Osteocyte (in vitro differentiated cells): ENCODE results near the gene GSTM2. TPM values are rescaled to one million over a fixed set of nuclear protein-coding genes. Genes with fewer than 3 reads are reported as not detected.

Experiments
- DNase-seq: peaks from one replicate; pipeline ENCODE4 v3.0.0; 2021; ENCODE audit warnings: mixed read lengths; ENCODE audit not compliant: unreplicated experiment; ENCODE audit errors: extremely low spot score
- H3K27ac Mint-ChIP-seq: one replicate; pipeline ENCODE4 v1.8.0; 2021; ENCODE audit warnings: mild to moderate bottlenecking, mixed read lengths; ENCODE audit not compliant: unreplicated experiment
- H3K27me3 Mint-ChIP-seq: one replicate; pipeline ENCODE4 v1.8.0; 2021; ENCODE audit warnings: mixed read lengths; ENCODE audit not compliant: unreplicated experiment
- H3K36me3 Mint-ChIP-seq: one replicate; pipeline ENCODE4 v1.8.0; 2021; ENCODE audit warnings: mixed read lengths; ENCODE audit not compliant: unreplicated experiment
- H3K4me1 Mint-ChIP-seq: one replicate; pipeline ENCODE4 v1.8.0; 2021; ENCODE audit warnings: mixed read lengths; ENCODE audit not compliant: unreplicated experiment
- H3K4me3 Mint-ChIP-seq: one replicate; pipeline ENCODE4 v1.8.0; 2021; ENCODE audit warnings: mild to moderate bottlenecking, moderate library complexity, mixed read lengths; ENCODE audit not compliant: unreplicated experiment
- H3K9me3 Mint-ChIP-seq: one replicate; pipeline ENCODE4 v1.8.0; 2021; ENCODE audit warnings: mixed read lengths; ENCODE audit not compliant: unreplicated experiment
- total RNA-seq: library from RNA; stranded (reverse); gene quantifications from 2 replicates; pipeline ENCODE4 v1.2.1, GENCODE V29; 2021
- TF ChIP-seq, protein P1 (sequence below): fragments of 200-600 bp; sonication (generic); IDR thresholded peaks from 2 replicates; pipeline ENCODE4 v1.5.0; 2021; ENCODE audit warnings: antibody characterized with exemption, mild to moderate bottlenecking, moderate library complexity

GSTM2 gene
- total RNA-seq, 1 donor from 2014 or later: 39.0 TPM

GRCh38 chr1:109630898-109631512 is 36.9 kb upstream of the GSTM2 start:
- DNase-seq: peak; percentile 75
- Mint-ChIP-seq H3K4me1 (peaks cover 5% of the 10 kb centered on the region), H3K27ac (no peak overlapping the region), H3K9me3 (no peaks in the 10 kb centered on the region), H3K36me3 (peaks cover 36% of the 10 kb centered on the region), H3K27me3 (no peaks in the 10 kb centered on the region), H3K4me3 (no peak overlapping the region)
- TF ChIP-seq, protein P1, sequence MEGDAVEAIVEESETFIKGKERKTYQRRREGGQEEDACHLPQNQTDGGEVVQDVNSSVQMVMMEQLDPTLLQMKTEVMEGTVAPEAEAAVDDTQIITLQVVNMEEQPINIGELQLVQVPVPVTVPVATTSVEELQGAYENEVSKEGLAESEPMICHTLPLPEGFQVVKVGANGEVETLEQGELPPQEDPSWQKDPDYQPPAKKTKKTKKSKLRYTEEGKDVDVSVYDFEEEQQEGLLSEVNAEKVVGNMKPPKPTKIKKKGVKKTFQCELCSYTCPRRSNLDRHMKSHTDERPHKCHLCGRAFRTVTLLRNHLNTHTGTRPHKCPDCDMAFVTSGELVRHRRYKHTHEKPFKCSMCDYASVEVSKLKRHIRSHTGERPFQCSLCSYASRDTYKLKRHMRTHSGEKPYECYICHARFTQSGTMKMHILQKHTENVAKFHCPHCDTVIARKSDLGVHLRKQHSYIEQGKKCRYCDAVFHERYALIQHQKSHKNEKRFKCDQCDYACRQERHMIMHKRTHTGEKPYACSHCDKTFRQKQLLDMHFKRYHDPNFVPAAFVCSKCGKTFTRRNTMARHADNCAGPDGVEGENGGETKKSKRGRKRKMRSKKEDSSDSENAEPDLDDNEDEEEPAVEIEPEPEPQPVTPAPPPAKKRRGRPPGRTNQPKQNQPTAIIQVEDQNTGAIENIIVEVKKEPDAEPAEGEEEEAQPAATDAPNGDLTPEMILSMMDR: no peak

DNA sequence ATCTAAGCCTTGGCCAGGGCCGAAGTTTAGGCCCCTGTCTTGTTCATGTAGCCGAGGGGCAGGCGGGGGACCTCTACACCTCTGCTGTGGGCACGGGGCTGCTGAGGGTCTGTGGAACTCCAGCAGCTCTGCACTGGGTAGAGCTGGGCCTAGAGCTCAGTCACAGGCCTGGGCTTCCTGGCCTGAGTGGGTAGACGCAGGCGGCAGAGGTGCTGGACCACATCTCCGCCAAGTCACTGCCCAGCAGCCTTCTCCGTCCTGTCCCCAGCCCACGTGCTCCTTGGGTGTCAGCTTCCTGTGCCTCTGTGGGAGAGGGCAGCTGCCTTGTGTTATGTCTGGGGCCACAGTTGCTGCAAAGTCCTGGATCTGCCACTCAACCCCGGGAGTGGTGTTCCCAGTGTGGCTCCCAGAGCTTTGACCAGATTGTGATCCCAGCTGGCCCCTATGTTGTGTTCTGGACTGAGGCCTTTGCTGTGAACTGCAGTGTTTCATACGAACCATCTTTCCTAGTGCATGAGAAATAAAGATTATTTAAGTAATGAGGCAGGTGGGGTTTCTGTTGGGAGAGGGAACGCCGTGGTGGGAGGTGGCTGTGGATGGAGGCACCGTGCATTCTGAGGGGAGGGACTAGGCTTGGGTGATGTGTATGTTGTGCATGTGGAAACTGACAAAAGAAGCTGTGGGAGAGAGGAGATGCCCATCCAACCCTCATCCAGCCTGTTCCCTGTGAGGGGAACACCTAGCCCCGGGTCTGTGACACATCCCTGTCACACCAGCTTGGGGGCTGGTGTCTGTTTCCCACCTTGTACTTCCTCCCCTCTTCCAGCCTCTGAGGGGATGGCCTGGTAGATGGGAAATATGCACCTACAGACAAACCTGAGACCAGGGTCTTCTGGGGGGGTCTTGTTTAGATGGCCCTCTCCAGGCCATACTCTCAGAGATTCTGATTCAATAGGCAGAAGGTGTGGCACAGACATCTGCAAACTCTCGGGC is 36.0 kb upstream of the GSTM2 start:
- DNase-seq: peak; percentile 77
- Mint-ChIP-seq H3K27me3 (no peaks in the 10 kb centered on the region), H3K27ac (no peak overlapping the region), H3K36me3 (peaks cover 31% of the 10 kb centered on the region), H3K9me3 (no peaks in the 10 kb centered on the region), H3K4me3 (no peak overlapping the region), H3K4me1 (peaks cover 12% of the 10 kb centered on the region)
- TF ChIP-seq, protein P1: no peak

- TF ChIP-seq, protein P1: no peak
- Mint-ChIP-seq H3K27me3 (no peaks in the 10 kb centered on the region), H3K36me3 (peaks cover 26% of the 10 kb centered on the region), H3K4me1 (peaks cover 12% of the 10 kb centered on the region), H3K27ac (no peak overlapping the region), H3K4me3 (no peak overlapping the region), H3K9me3 (no peaks in the 10 kb centered on the region)
- no peak for DNase-seq
Measured at GRCh38 chr1:109632671-109633346, 35.0 kb upstream of the GSTM2 start.

GRCh38 chr1:109634292-109634691 is 33.6 kb upstream of the GSTM2 start:
- Mint-ChIP-seq H3K9me3 (no peaks in the 10 kb centered on the region), H3K27ac (no peak overlapping the region), H3K36me3 (peaks cover 18% of the 10 kb centered on the region), H3K4me3 (no peak overlapping the region), H3K27me3 (no peaks in the 10 kb centered on the region), H3K4me1 (peaks cover 12% of the 10 kb centered on the region)
- TF ChIP-seq, protein P1: no peak
- no peak for DNase-seq
